ENCODE data around the gene GGT6. TPM values are rescaled to one million over a fixed set of nuclear protein-coding genes. Genes with fewer than 3 reads are reported as not detected.

GGT6 gene
- total RNA-seq, 1 experiment from 2014 or later, result not detected

- H3F3A ChIP-seq (ENCODE audit: low read length, unreplicated experiment), result no peaks in the 10 kb centered on the region
- no peak overlapping the region for H3K9ac ChIP-seq (ENCODE audit: low read length)
- TF ChIP-seq EZH2phosphoT487 (IDR thresholded peaks at IDR 0.05; ENCODE audit: borderline replicate concordance, low read length) (no peak), EZH2 (IDR thresholded peaks at IDR 0.05; ENCODE audit: low read length, unreplicated experiment) (no peak), CTCF (conservative IDR thresholded peaks at IDR 0.05; ENCODE audit: low read depth, low read length) (no peak)
- no peak overlapping the region for H3K27ac ChIP-seq (ENCODE audit: low read length)
- no peaks in the 10 kb centered on the region for H4K20me1 ChIP-seq (ENCODE audit: low read length)
- H3K4me2 ChIP-seq (ENCODE audit: low read length), result no peak overlapping the region
- no peaks in the 10 kb centered on the region for H3K36me3 ChIP-seq (ENCODE audit: low read depth, low read length)
- no peak overlapping the region for H3K4me3 ChIP-seq (ENCODE audit: low read length)
- no peak overlapping the region for H2AFZ ChIP-seq (ENCODE audit: low read length)
- ChIA-PET CTCF (no interaction called here), POLR2A (ENCODE audit: unreplicated experiment) (no interaction called here)
- no peaks in the 10 kb centered on the region for H3K79me2 ChIP-seq (ENCODE audit: low read length)
- H3K9me3 ChIP-seq (ENCODE audit: low read length), result no peaks in the 10 kb centered on the region
- ATAC-seq (no peak), DNase-seq (no peak)
- H3K9me2 ChIP-seq (replicated peaks; ENCODE audit: low read length), result no peaks in the 10 kb centered on the region
- H3K27me3 ChIP-seq (ENCODE audit: low read length), result peaks cover 36% of the 10 kb centered on the region
- no peaks in the 10 kb centered on the region for H3K4me1 ChIP-seq (ENCODE audit: insufficient read depth, low read length)
- intact Hi-C loops (cut with micrococcal nuclease), result no loop called here
- BruUV-seq (replicated peaks), result no TSS peak
Observed at GRCh38 chr17:4583206-4583605, 22.8 kb upstream of the GGT6 start.

- Histone ChIP-seq H3K36me3 (ENCODE audit: low read depth, low read length) (no peaks in the 10 kb centered on the region), H2AFZ (ENCODE audit: low read length) (no peak overlapping the region), H3K4me1 (ENCODE audit: insufficient read depth, low read length) (no peaks in the 10 kb centered on the region), H3K79me2 (ENCODE audit: low read length) (no peaks in the 10 kb centered on the region), H3K27ac (ENCODE audit: low read length) (no peak overlapping the region), H3K9me2 (replicated peaks; ENCODE audit: low read length) (no peaks in the 10 kb centered on the region), H3K4me2 (ENCODE audit: low read length) (no peak overlapping the region), H4K20me1 (ENCODE audit: low read length) (no peaks in the 10 kb centered on the region), H3K9ac (ENCODE audit: low read length) (no peak overlapping the region), H3F3A (ENCODE audit: low read length, unreplicated experiment) (no peaks in the 10 kb centered on the region), H3K27me3 (ENCODE audit: low read length) (peaks cover 36% of the 10 kb centered on the region), H3K9me3 (ENCODE audit: low read length) (no peaks in the 10 kb centered on the region), H3K4me3 (ENCODE audit: low read length) (no peak overlapping the region)
- BruUV-seq (replicated peaks), result no TSS peak
- TF ChIP-seq EZH2phosphoT487 (IDR thresholded peaks at IDR 0.05; ENCODE audit: borderline replicate concordance, low read length) (no peak), EZH2 (IDR thresholded peaks at IDR 0.05; ENCODE audit: low read length, unreplicated experiment) (no peak), CTCF (conservative IDR thresholded peaks at IDR 0.05; ENCODE audit: low read depth, low read length) (no peak)
- no peak for DNase-seq
- CTCF ChIA-PET, result no interaction called here
- POLR2A ChIA-PET (ENCODE audit: unreplicated experiment), result no interaction called here
- no peak for ATAC-seq
- intact Hi-C loops (cut with micrococcal nuclease), result no loop called here
Observed at GRCh38 chr17:4582691-4583090, 22.3 kb upstream of the GGT6 start.

GRCh38 chr17:4582101-4582501 lies 21.7 kb upstream of the GGT6 start:
- H2AFZ ChIP-seq (ENCODE audit: low read length), result no peak overlapping the region
- H3K27me3 ChIP-seq (ENCODE audit: low read length), result peaks cover 36% of the 10 kb centered on the region
- no peak overlapping the region for H3K27ac ChIP-seq (ENCODE audit: low read length)
- TF ChIP-seq EZH2 (IDR thresholded peaks at IDR 0.05; ENCODE audit: low read length, unreplicated experiment), result no peak
- TF ChIP-seq CTCF (conservative IDR thresholded peaks at IDR 0.05; ENCODE audit: low read depth, low read length), result no peak
- TF ChIP-seq EZH2phosphoT487 (IDR thresholded peaks at IDR 0.05; ENCODE audit: borderline replicate concordance, low read length), result no peak
- no peaks in the 10 kb centered on the region for H3K79me2 ChIP-seq (ENCODE audit: low read length)
- no peaks in the 10 kb centered on the region for H3K9me2 ChIP-seq (replicated peaks; ENCODE audit: low read length)
- H3K4me3 ChIP-seq (ENCODE audit: low read length), result no peak overlapping the region
- H3K9me3 ChIP-seq (ENCODE audit: low read length), result no peaks in the 10 kb centered on the region
- ATAC-seq (no peak), DNase-seq (no peak)
- intact Hi-C loops (cut with micrococcal nuclease), result no loop called here
- H3F3A ChIP-seq (ENCODE audit: low read length, unreplicated experiment), result no peaks in the 10 kb centered on the region
- H3K36me3 ChIP-seq (ENCODE audit: low read depth, low read length), result no peaks in the 10 kb centered on the region
- ChIA-PET POLR2A (ENCODE audit: unreplicated experiment) (no interaction called here), CTCF (no interaction called here)
- no peaks in the 10 kb centered on the region for H4K20me1 ChIP-seq (ENCODE audit: low read length)
- no peak overlapping the region for H3K4me2 ChIP-seq (ENCODE audit: low read length)
- no peaks in the 10 kb centered on the region for H3K4me1 ChIP-seq (ENCODE audit: insufficient read depth, low read length)
- no TSS peak for BruUV-seq (replicated peaks)
- no peak overlapping the region for H3K9ac ChIP-seq (ENCODE audit: low read length)

Measured in PC-3 (cell line).